ENCODE results near the gene RFX3. TPM values are rescaled to one million over a fixed set of nuclear protein-coding genes. Genes with fewer than 3 reads are reported as not detected.

RFX3 gene
- total RNA-seq, 1 donor from 2014 or later = 39.1 TPM

DNA sequence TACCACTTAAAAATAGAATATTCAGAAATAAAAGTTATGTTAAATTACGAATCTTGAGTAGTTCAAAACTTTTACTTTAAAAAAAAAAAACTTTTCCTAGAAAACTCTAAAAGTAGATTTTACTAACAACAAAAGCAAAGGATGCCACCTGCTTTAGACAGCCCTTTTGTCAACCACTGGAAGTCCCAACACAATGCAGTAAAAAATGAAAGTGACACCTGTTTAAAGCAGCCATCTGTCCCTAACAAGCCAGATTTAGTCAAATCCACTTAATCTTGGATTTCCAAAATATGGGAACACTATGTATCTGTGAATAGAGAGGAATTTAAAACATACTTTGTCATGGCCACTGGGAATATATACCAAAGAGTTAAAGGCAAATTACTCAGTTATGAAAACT is 3.8 kb downstream of the RFX3 start:
- Mint-ChIP-seq H3K36me3 (ENCODE audit: low read depth) (peaks cover 25% of the 10 kb centered on the region), H3K27ac (no peak overlapping the region), H3K27me3 (no peaks in the 10 kb centered on the region), H3K4me1 (peaks cover 41% of the 10 kb centered on the region), H3K9me3 (no peaks in the 10 kb centered on the region), H3K4me3 (no peak overlapping the region)
- POLR2A ChIA-PET = interaction anchor here (8.4 kb wide), 1 partner anchor 46 kb away, joined by 309 read pairs; no protein-coding TSS in a partner anchor
- intact Hi-C loops (cut with micrococcal nuclease) = loop anchor here (1.0 to 10.0 kb wide), 2 partner anchors 9 to 1273 kb away; partner anchors contain the start of gene RCL1
- ATAC-seq (ENCODE audit: low read depth) (no peak), DNase-seq (no peak)
- CTCF ChIA-PET = no interaction called here
- TF ChIP-seq CTCF (IDR thresholded peaks at IDR 0.05) = no peak

DNA sequence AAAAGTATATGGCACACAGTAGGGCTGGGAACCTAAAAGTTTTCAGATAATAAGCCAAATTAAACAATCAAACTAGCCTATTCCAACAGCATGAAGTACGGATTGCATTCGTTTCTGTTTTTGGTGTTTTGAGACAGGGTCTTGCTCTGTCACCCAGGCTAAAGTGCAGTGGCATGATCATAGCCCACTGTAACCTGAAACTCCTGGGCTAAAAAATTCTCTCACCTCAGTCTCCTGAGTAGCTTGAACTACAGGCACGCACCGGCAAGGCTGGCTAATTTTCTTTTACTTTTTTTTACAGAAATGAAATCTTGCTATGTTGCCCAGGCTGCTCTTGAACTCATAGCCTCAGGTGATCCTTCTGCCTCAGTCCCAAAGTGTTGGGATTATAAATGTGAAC is 5.2 kb downstream of the RFX3 start:
- no peak for ATAC-seq (ENCODE audit: low read depth)
- Mint-ChIP-seq H3K27ac (no peak overlapping the region), H3K27me3 (no peaks in the 10 kb centered on the region), H3K4me1 (peaks cover 39% of the 10 kb centered on the region), H3K36me3 (ENCODE audit: low read depth) (peaks cover 21% of the 10 kb centered on the region), H3K4me3 (no peak overlapping the region), H3K9me3 (no peaks in the 10 kb centered on the region)
- intact Hi-C loops (cut with micrococcal nuclease) = loop anchor here (10.0 kb wide), 1 partner anchor 1274 kb away; the partner anchor contains the start of gene RCL1
- CTCF ChIA-PET = no interaction called here
- TF ChIP-seq CTCF (IDR thresholded peaks at IDR 0.05) = no peak
- POLR2A ChIA-PET = no interaction called here
- no peak for DNase-seq

DNA sequence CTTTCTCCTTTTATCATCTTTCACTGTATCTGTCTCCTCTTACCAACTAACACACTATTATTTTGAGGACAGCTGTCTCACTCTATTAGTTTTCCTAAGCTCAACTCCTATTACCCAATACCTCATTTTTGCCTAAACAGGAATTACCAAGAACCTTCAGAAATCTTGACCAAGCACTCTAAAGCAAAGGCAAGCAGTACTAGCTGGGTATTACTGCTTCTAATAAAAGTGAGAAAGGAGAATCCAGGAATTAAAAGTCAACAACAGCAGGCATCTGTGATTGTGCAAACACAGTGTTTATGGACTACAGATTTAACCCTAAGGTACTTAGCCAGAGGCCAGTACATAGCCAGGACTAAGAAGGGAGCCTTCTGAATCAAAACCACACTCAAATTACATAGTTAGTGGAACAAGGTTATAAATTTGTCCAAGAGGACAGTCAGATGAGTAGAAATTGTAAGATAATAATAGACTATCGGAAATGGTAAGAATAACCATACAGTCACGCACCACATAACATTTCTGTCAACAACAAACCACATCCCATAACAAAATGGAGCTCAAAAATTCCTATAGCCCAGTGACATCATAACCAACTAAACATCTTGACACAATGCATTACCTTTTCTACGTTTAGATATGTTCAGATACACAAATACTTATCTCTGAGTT is 8.3 kb downstream of the RFX3 start:
- intact Hi-C loops (cut with micrococcal nuclease) = no loop called here
- H3K4me3 Mint-ChIP-seq = no peak overlapping the region
- H3K36me3 Mint-ChIP-seq (ENCODE audit: low read depth) = peaks cover 11% of the 10 kb centered on the region
- H3K27ac Mint-ChIP-seq = no peak overlapping the region
- H3K27me3 Mint-ChIP-seq = no peaks in the 10 kb centered on the region
- TF ChIP-seq CTCF (IDR thresholded peaks at IDR 0.05) = no peak
- DNase-seq = no peak
- H3K4me1 Mint-ChIP-seq = peaks cover 33% of the 10 kb centered on the region
- no peaks in the 10 kb centered on the region for H3K9me3 Mint-ChIP-seq
- no peak for ATAC-seq (ENCODE audit: low read depth)
- ChIA-PET POLR2A (interaction anchor here (0.8 to 1.4 kb wide), 3 partner anchors 9 to 21 kb away, joined by 3 to 8 read pairs (median 7); partner anchors contain the start of gene RFX3), CTCF (no interaction called here)

GRCh38 chr9:3516667-3517330 is 9.0 kb downstream of the RFX3 start:
- H3K36me3 Mint-ChIP-seq (ENCODE audit: low read depth) = peaks cover 10% of the 10 kb centered on the region
- H3K27me3 Mint-ChIP-seq = no peaks in the 10 kb centered on the region
- no peak overlapping the region for H3K27ac Mint-ChIP-seq
- no peak for ATAC-seq (ENCODE audit: low read depth)
- TF ChIP-seq CTCF (IDR thresholded peaks at IDR 0.05) = no peak
- POLR2A ChIA-PET = interaction anchor here (0.8 to 1.6 kb wide), 4 partner anchors 9 to 20 kb away, joined by 3 to 8 read pairs (median 6); partner anchors contain the start of gene RFX3
- intact Hi-C loops (cut with micrococcal nuclease) = no loop called here
- H3K4me3 Mint-ChIP-seq = no peak overlapping the region
- no peak for DNase-seq
- H3K4me1 Mint-ChIP-seq = peaks cover 27% of the 10 kb centered on the region
- CTCF ChIA-PET = no interaction called here
- no peaks in the 10 kb centered on the region for H3K9me3 Mint-ChIP-seq

DNA sequence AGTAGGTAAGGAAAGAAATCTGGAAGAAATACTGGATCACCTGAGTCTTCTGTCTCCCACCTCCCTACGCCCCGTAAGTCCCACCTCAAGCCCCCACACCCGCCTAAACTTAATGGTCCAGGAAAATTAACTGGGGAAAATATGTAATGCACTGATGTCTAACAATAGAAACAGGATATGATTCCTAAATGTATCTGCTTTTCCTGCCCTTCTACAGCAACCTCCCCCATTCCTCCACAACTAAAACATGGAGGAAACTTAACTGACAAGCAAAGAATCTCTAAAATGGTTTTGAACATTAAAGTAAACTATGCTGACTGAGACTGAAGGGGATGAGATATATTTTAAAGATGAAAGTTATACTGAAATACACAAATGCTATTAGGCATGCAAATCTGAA is 10.4 kb downstream of the RFX3 start:
- no peaks in the 10 kb centered on the region for H3K9me3 Mint-ChIP-seq
- no peak overlapping the region for H3K27ac Mint-ChIP-seq
- DNase-seq = no peak

More for the DNA sequence above, 10.4 kb downstream of the RFX3 start:
- CTCF ChIA-PET = no interaction called here
- no peak for TF ChIP-seq CTCF (IDR thresholded peaks at IDR 0.05)
- Mint-ChIP-seq H3K4me1 (peaks cover 33% of the 10 kb centered on the region), H3K4me3 (no peak overlapping the region), H3K27me3 (no peaks in the 10 kb centered on the region), H3K36me3 (ENCODE audit: low read depth) (peaks cover 10% of the 10 kb centered on the region)
- POLR2A ChIA-PET = interaction anchor here (0.7 to 1.6 kb wide), 3 partner anchors 8 to 45 kb away, joined by 3 to 8 read pairs (median 6); partner anchors contain the start of gene RFX3
- ATAC-seq (ENCODE audit: low read depth) = no peak
- intact Hi-C loops (cut with micrococcal nuclease) = no loop called here

Data from activated B cell treated with CpG ODN at 0.5 μM for 24 hours (primary cell).